GM23338 (cell line): ENCODE data around the gene MOCOS. TPM values are rescaled to one million over a fixed set of nuclear protein-coding genes. Genes with fewer than 3 reads are reported as not detected.

Source experiments
- ATAC-seq: fragments of 200-7000 bp; cut with Tn5 transposase; 3 replicates; pipeline ENCODE4 v1.9.1; 2020
- DNase-seq: peaks from one replicate; pipeline ENCODE4 v3.0.0-alpha.2; 2015; ENCODE audit warnings: low spot score
- H2AFZ ChIP-seq: fragments of 200-600 bp; sonication (generic); 2 replicates; pipeline ENCODE4 v1.8.0; 2016; ENCODE audit warnings: antibody characterized with exemption, mild to moderate bottlenecking, moderate library complexity
- H3F3A ChIP-seq: fragments of 200-600 bp; sonication (generic); replicated peaks from 2 replicates; pipeline ENCODE4 v1.8.0; 2017; ENCODE audit warnings: antibody characterized with exemption, mixed run types, low read depth
- H3K27ac ChIP-seq: fragments of 200-600 bp; sonication (generic); 2 replicates; pipeline ENCODE4 v1.6.1; 2016; ENCODE audit warnings: low read depth
- H3K27me3 ChIP-seq: fragments of 200-600 bp; sonication (generic); 2 replicates; pipeline ENCODE4 v1.8.0; 2016; ENCODE audit warnings: mild to moderate bottlenecking, mixed run types, moderate library complexity; ENCODE audit not compliant: insufficient read depth
- H3K36me3 ChIP-seq: fragments of 200-600 bp; sonication (generic); 2 replicates; pipeline ENCODE4 v1.8.0; 2016; ENCODE audit warnings: mild to moderate bottlenecking; ENCODE audit not compliant: insufficient read depth
- H3K4me1 ChIP-seq: fragments of 200-600 bp; sonication (generic); 2 replicates; pipeline ENCODE4 v1.8.0; 2016; ENCODE audit warnings: mild to moderate bottlenecking, moderate library complexity; ENCODE audit not compliant: insufficient read depth
- H3K4me2 ChIP-seq: fragments of 200-600 bp; sonication (generic); 2 replicates; pipeline ENCODE4 v1.7.1; 2017; ENCODE audit warnings: mixed run types
- H3K4me3 ChIP-seq: fragments of 200-600 bp; sonication (generic); 2 replicates; pipeline ENCODE4 v1.6.1; 2016; ENCODE audit warnings: mixed run types
- H3K79me2 ChIP-seq: fragments of 200-600 bp; sonication (generic); replicated peaks from 2 replicates; pipeline ENCODE4 v1.8.0; 2017; ENCODE audit warnings: mild to moderate bottlenecking; ENCODE audit not compliant: insufficient read depth
- H3K9me2 ChIP-seq: fragments of 200-600 bp; sonication (generic); 2 replicates; pipeline ENCODE4 v1.8.0; 2017; ENCODE audit not compliant: insufficient read depth
- H4K20me1 ChIP-seq: fragments of 200-600 bp; sonication (generic); replicated peaks from 2 replicates; pipeline ENCODE4 v1.8.0; 2017; ENCODE audit warnings: mild to moderate bottlenecking; ENCODE audit not compliant: insufficient read depth
- H3K27ac Mint-ChIP-seq: 2 replicates; pipeline ENCODE4 v1.8.0; 2020; ENCODE audit warnings: inconsistent platforms, mild to moderate bottlenecking, moderate library complexity, mixed read lengths
- H3K27me3 Mint-ChIP-seq: 3 replicates; pipeline ENCODE4 v1.8.0; 2022; ENCODE audit warnings: low read depth, mild to moderate bottlenecking, moderate library complexity, mixed read lengths, inconsistent platforms; ENCODE audit not compliant: insufficient read depth, poor library complexity
- H3K36me3 Mint-ChIP-seq: 3 replicates; pipeline ENCODE4 v1.8.0; 2021; ENCODE audit warnings: low read depth, mild to moderate bottlenecking, inconsistent platforms, moderate library complexity, mixed read lengths
- H3K4me1 Mint-ChIP-seq: 3 replicates; pipeline ENCODE4 v1.8.0; 2020; ENCODE audit warnings: mild to moderate bottlenecking, inconsistent platforms, mixed read lengths
- H3K4me3 Mint-ChIP-seq: 3 replicates; pipeline ENCODE4 v1.8.0; 2021; ENCODE audit warnings: moderate library complexity, mild to moderate bottlenecking, inconsistent platforms, mixed read lengths
- H3K9me3 Mint-ChIP-seq: 3 replicates; pipeline ENCODE4 v1.8.0; 2020; ENCODE audit warnings: moderate library complexity, mild to moderate bottlenecking, inconsistent platforms, mixed read lengths
- CREB1 ChIP-seq: fragments of 250-450 bp; sonication (Bioruptor Pico); IDR thresholded peaks from 2 replicates; pipeline ENCODE4 v1.5.0; 2020; ENCODE audit warnings: low read depth, mild to moderate bottlenecking, moderate library complexity
- NANOG ChIP-seq: IDR thresholded peaks from 2 replicates; pipeline ENCODE4 v1.6.1; 2016; ENCODE audit warnings: antibody characterized with exemption, borderline replicate concordance
- POLR2AphosphoS5 ChIP-seq: IDR thresholded peaks from 2 replicates; pipeline ENCODE4 v1.6.1; 2016; ENCODE audit warnings: antibody characterized with exemption, low read depth
- STAT1 ChIP-seq: IDR thresholded peaks from one replicate; pipeline ENCODE4 v1.6.1; 2016; ENCODE audit warnings: antibody characterized with exemption; ENCODE audit not compliant: unreplicated experiment
- ZNF114 ChIP-seq: fragments of 250-450 bp; sonication (Bioruptor Pico); IDR thresholded peaks from 2 replicates; pipeline ENCODE4 v1.5.0; 2020; ENCODE audit warnings: mild to moderate bottlenecking, moderate library complexity
- ZNF331 ChIP-seq: fragments of 250-450 bp; sonication (Bioruptor Pico); IDR thresholded peaks from 2 replicates; pipeline ENCODE4 v1.5.0; 2020; ENCODE audit warnings: low read depth, mild to moderate bottlenecking, moderate library complexity
- polyA plus RNA-seq: library from polyadenylated mRNA; unstranded; fragments of >200 nt; fragmentation: Nextera tagmentation; extraction: Ambion mirVana; gene quantifications from 2 replicates; pipeline ENCODE4 v1.2.1, GENCODE V29; 2016
- total RNA-seq: library from RNA; depleted of rRNA; stranded (reverse); fragments of >200 nt; shearing (Covaris generic); gene quantifications from 2 replicates; pipeline ENCODE4 v1.2.3, GENCODE V29; 2014
- TF ChIP-seq, protein P1 (sequence below): fragments of 250-450 bp; sonication (Bioruptor Pico); IDR thresholded peaks from 2 replicates; pipeline ENCODE4 v1.5.0; 2020; ENCODE audit warnings: mild to moderate bottlenecking, moderate library complexity
- TF ChIP-seq, protein P2 (sequence below): IDR thresholded peaks from 2 replicates; pipeline ENCODE4 v1.6.1; 2016; ENCODE audit warnings: antibody characterized with exemption

The MOCOS gene
- total and polyA plus RNA-seq, 2 experiments from 2014 or later, result 3.9 to 7.2 TPM

DNA sequence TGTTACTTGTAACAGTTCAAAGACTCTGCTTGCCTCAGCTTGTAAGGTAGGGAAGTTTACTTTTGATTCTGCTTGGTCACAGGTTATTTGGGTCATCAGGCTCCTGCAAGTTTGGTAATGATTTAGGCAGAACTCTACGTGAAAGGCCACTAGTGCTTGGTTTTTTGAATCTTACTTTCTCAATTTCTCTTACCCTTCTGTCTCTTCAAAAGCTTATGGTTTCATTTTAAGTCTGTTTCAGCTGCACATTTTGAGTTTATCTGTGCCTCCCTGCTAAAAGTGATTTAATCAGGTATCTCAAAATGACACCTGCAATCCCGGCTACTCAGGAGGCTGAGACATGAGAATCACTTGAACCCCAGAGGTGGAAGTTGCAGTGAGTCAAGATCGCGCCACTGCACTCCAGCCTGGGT is 26.3 kb upstream of the MOCOS start (continued):
- TF ChIP-seq, protein P1, sequence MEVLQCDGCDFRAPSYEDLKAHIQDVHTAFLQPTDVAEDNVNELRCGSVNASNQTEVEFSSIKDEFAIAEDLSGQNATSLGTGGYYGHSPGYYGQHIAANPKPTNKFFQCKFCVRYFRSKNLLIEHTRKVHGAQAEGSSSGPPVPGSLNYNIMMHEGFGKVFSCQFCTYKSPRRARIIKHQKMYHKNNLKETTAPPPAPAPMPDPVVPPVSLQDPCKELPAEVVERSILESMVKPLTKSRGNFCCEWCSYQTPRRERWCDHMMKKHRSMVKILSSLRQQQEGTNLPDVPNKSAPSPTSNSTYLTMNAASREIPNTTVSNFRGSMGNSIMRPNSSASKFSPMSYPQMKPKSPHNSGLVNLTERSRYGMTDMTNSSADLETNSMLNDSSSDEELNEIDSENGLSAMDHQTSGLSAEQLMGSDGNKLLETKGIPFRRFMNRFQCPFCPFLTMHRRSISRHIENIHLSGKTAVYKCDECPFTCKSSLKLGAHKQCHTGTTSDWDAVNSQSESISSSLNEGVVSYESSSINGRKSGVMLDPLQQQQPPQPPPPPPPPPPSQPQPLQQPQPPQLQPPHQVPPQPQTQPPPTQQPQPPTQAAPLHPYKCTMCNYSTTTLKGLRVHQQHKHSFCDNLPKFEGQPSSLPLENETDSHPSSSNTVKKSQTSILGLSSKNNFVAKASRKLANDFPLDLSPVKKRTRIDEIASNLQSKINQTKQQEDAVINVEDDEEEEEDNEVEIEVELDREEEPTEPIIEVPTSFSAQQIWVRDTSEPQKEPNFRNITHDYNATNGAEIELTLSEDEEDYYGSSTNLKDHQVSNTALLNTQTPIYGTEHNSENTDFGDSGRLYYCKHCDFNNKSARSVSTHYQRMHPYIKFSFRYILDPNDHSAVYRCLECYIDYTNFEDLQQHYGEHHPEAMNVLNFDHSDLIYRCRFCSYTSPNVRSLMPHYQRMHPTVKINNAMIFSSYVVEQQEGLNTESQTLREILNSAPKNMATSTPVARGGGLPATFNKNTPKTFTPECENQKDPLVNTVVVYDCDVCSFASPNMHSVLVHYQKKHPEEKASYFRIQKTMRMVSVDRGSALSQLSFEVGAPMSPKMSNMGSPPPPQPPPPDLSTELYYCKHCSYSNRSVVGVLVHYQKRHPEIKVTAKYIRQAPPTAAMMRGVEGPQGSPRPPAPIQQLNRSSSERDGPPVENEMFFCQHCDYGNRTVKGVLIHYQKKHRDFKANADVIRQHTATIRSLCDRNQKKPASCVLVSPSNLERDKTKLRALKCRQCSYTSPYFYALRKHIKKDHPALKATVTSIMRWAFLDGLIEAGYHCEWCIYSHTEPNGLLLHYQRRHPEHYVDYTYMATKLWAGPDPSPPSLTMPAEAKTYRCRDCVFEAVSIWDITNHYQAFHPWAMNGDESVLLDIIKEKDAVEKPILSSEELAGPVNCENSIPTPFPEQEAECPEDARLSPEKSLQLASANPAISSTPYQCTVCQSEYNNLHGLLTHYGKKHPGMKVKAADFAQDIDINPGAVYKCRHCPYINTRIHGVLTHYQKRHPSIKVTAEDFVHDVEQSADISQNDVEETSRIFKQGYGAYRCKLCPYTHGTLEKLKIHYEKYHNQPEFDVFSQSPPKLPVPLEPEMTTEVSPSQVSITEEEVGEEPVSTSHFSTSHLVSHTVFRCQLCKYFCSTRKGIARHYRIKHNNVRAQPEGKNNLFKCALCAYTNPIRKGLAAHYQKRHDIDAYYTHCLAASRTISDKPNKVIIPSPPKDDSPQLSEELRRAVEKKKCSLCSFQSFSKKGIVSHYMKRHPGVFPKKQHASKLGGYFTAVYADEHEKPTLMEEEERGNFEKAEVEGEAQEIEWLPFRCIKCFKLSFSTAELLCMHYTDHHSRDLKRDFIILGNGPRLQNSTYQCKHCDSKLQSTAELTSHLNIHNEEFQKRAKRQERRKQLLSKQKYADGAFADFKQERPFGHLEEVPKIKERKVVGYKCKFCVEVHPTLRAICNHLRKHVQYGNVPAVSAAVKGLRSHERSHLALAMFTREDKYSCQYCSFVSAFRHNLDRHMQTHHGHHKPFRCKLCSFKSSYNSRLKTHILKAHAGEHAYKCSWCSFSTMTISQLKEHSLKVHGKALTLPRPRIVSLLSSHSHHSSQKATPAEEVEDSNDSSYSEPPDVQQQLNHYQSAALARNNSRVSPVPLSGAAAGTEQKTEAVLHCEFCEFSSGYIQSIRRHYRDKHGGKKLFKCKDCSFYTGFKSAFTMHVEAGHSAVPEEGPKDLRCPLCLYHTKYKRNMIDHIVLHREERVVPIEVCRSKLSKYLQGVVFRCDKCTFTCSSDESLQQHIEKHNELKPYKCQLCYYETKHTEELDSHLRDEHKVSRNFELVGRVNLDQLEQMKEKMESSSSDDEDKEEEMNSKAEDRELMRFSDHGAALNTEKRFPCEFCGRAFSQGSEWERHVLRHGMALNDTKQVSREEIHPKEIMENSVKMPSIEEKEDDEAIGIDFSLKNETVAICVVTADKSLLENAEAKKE, result no peak
- TF ChIP-seq, protein P2, sequence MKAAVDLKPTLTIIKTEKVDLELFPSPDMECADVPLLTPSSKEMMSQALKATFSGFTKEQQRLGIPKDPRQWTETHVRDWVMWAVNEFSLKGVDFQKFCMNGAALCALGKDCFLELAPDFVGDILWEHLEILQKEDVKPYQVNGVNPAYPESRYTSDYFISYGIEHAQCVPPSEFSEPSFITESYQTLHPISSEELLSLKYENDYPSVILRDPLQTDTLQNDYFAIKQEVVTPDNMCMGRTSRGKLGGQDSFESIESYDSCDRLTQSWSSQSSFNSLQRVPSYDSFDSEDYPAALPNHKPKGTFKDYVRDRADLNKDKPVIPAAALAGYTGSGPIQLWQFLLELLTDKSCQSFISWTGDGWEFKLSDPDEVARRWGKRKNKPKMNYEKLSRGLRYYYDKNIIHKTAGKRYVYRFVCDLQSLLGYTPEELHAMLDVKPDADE, result no peak
- TF ChIP-seq STAT1, result no peak

DNA sequence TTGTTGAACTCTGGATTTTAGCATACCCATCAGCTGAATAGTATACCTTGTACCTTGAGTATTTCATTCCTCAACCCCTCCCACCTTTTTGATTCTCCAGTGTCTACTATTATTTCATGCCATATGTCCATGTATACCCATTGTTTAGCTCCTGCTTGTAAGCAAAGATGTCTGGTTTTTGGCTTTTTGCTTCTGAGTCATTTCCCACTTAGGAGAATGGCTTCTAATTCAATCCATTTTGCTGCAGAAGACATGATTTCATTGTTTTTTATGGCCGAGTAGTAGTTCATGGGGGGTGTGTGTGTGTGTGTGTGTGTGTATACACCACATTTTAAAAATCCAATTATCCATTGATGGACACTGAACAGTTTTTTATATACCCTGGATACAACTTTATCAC is 24.3 kb upstream of the MOCOS start:
- Histone ChIP-seq H3K4me3 (no peak overlapping the region), H3K27me3 (no peaks in the 10 kb centered on the region), H3K79me2 (peaks cover 6% of the 10 kb centered on the region), H3K4me2 (no peak overlapping the region), H2AFZ (no peak overlapping the region), H3K36me3 (peaks cover 63% of the 10 kb centered on the region), H3K27ac (no peak overlapping the region), H3K9me2 (no peaks in the 10 kb centered on the region), H4K20me1 (peaks cover 16% of the 10 kb centered on the region), H3K4me1 (no peaks in the 10 kb centered on the region), H3F3A (0 out of 2 replicates have a peak, but pooled peaks cover 2% of the 10 kb centered on the region)
- Mint-ChIP-seq H3K36me3 (peaks cover 84% of the 10 kb centered on the region), H3K27ac (no peak overlapping the region), H3K4me1 (no peaks in the 10 kb centered on the region), H3K4me3 (no peak overlapping the region), H3K27me3 (no peaks in the 10 kb centered on the region), H3K9me3 (no peaks in the 10 kb centered on the region)
- DNase-seq (no peak), ATAC-seq (no peak)
- TF ChIP-seq POLR2AphosphoS5, result no peak
- no peak for TF ChIP-seq ZNF114 (CRISPR knock-in tag)
- TF ChIP-seq, protein P1, result no peak
- TF ChIP-seq ZNF331, result no peak
- TF ChIP-seq CREB1, result no peak
- TF ChIP-seq NANOG, result no peak
- TF ChIP-seq, protein P2, result no peak
